Liver (tissue), 9 donors: ENCODE data around the gene SPECC1L. TPM values are rescaled to one million over a fixed set of nuclear protein-coding genes. Genes with fewer than 3 reads are reported as not detected.
"Not testable (repeated sequence)": the region's sequence is repeated elsewhere in the genome, so short reads cannot be mapped to it uniquely, and the experiment has no call there.

Source experiments
- DNase-seq: peaks from one replicate; pipeline ENCODE4 v3.0.0-alpha.2; 2017; ENCODE audit warnings: low spot score
- H3K27ac ChIP-seq, 2 donors: one replicate each; pipeline ENCODE4 v1.7.0; 2013; ENCODE audit warnings: inconsistent platforms in 2 of 2, low read length in 2 of 2, control low read depth in 1 of 2, low read depth in 1 of 2, mild to moderate bottlenecking in 1 of 2
- H3K27me3 ChIP-seq, 4 donors: one replicate each; pipeline versions ENCODE4 v1.6.1 to v1.7.0; 2013; ENCODE audit warnings: low read length in 3 of 4, inconsistent platforms in 1 of 4, mild to moderate bottlenecking in 1 of 4, moderate library complexity in 1 of 4; ENCODE audit not compliant: control insufficient read depth in 4 of 4, insufficient read depth in 4 of 4
- H3K36me3 ChIP-seq, 4 donors: one replicate each; pipeline versions ENCODE4 v1.6.1 to v1.7.0; 2013; ENCODE audit warnings: low read length in 3 of 4, mild to moderate bottlenecking in 3 of 4, low read depth in 1 of 4, moderate library complexity in 1 of 4; ENCODE audit not compliant: control insufficient read depth in 4 of 4, insufficient read depth in 3 of 4
- H3K4me1 ChIP-seq, 4 donors: one replicate each; pipeline versions ENCODE4 v1.6.1 to v1.7.0; 2013; ENCODE audit warnings: low read length in 3 of 4, mild to moderate bottlenecking in 3 of 4, moderate library complexity in 1 of 4; ENCODE audit not compliant: control insufficient read depth in 4 of 4, insufficient read depth in 4 of 4
- H3K4me3 ChIP-seq, 3 donors: one replicate each; pipeline versions ENCODE4 v1.6.1 to v1.7.0; 2013; ENCODE audit warnings: low read length in 3 of 3, control low read depth in 1 of 3, low read depth in 1 of 3, mild to moderate bottlenecking in 1 of 3
- H3K9ac ChIP-seq, 2 donors: one replicate each; pipeline ENCODE4 v1.7.0; 2013; ENCODE audit warnings: low read length in 2 of 2, mild to moderate bottlenecking in 2 of 2, moderate library complexity in 2 of 2, control low read depth in 1 of 2, low read depth in 1 of 2
- H3K9me3 ChIP-seq, 4 donors: one replicate each; pipeline versions ENCODE4 v1.6.1 to v1.7.0; 2013; ENCODE audit warnings: low read length in 3 of 4; ENCODE audit not compliant: control insufficient read depth in 4 of 4
- CTCF ChIP-seq: fragments of 150-350 bp; IDR thresholded peaks from 2 replicates; pipeline ENCODE4 v1.5.1; 2017; ENCODE audit warnings: improper control_type of control experiment, low read depth, low read length; ENCODE audit not compliant: missing input control
- EGR1 ChIP-seq, 2 donors: IDR thresholded peaks; 2 replicates each; pipeline ENCODE4 v1.6.1; 2016 to 2018; ENCODE audit warnings: antibody characterized with exemption in 2 of 2, low read depth in 2 of 2
- FOXA1 ChIP-seq: IDR thresholded peaks from 2 replicates; pipeline ENCODE4 v1.6.1; 2016; ENCODE audit warnings: antibody characterized with exemption
- FOXA2 ChIP-seq: IDR thresholded peaks from 2 replicates; pipeline ENCODE4 v1.6.1; 2016; ENCODE audit warnings: antibody characterized with exemption
- GABPA ChIP-seq, 2 donors: IDR thresholded peaks in 1 of 2; conservative IDR thresholded peaks in 1 of 2; 2 replicates each; pipeline ENCODE4 v1.6.1; 2016; ENCODE audit warnings: antibody characterized with exemption in 2 of 2, mild to moderate bottlenecking in 1 of 2, moderate library complexity in 1 of 2
- HNF4A ChIP-seq, 2 donors: conservative IDR thresholded peaks; 2 replicates each; pipeline ENCODE4 v1.6.1; 2016; ENCODE audit warnings: antibody characterized with exemption in 2 of 2, mild to moderate bottlenecking in 2 of 2
- HNF4G ChIP-seq: IDR thresholded peaks from 2 replicates; pipeline ENCODE4 v1.6.1; 2016; ENCODE audit warnings: antibody characterized with exemption
- JUND ChIP-seq, 2 donors: IDR thresholded peaks; 2 replicates each; pipeline ENCODE4 v1.6.1; 2016; ENCODE audit warnings: antibody characterized with exemption in 2 of 2
- MAX ChIP-seq: IDR thresholded peaks from 2 replicates; pipeline ENCODE4 v1.6.1; 2016; ENCODE audit warnings: antibody characterized with exemption
- NR2F2 ChIP-seq: IDR thresholded peaks from 2 replicates; pipeline ENCODE4 v1.6.1; 2016; ENCODE audit warnings: antibody characterized with exemption
- RAD21 ChIP-seq, 2 donors: IDR thresholded peaks; 2 replicates each; pipeline ENCODE4 v1.6.1; 2016; ENCODE audit warnings: antibody characterized with exemption in 2 of 2, mild to moderate bottlenecking in 2 of 2
- RXRA ChIP-seq, 2 donors: IDR thresholded peaks; 2 replicates each; pipeline ENCODE4 v1.6.1; 2017 to 2018; ENCODE audit warnings: antibody characterized with exemption in 2 of 2, mild to moderate bottlenecking in 1 of 2
- SP1 ChIP-seq: IDR thresholded peaks from 2 replicates; pipeline ENCODE4 v1.6.1; 2018; ENCODE audit warnings: antibody characterized with exemption, mild to moderate bottlenecking
- TAF1 ChIP-seq: conservative IDR thresholded peaks from 2 replicates; pipeline ENCODE4 v1.6.1; 2016; ENCODE audit warnings: antibody characterized with exemption, mild to moderate bottlenecking
- YY1 ChIP-seq: IDR thresholded peaks from 2 replicates; pipeline ENCODE4 v1.6.1; 2016; ENCODE audit warnings: antibody characterized with exemption, mild to moderate bottlenecking
- ZBTB33 ChIP-seq: IDR thresholded peaks from 2 replicates; pipeline ENCODE4 v1.6.1; 2016; ENCODE audit warnings: antibody characterized with exemption
- WGBS: extraction: QIAGEN DNeasy Blood & Tissue Kit; methylation state at CpG from one replicate; pipeline ENCODE4 v1.1.7; 2013; 5-methylcytosine and 5-hydroxymethylcytosine counted together
- polyA plus RNA-seq, 2 donors: library from polyadenylated mRNA; stranded (reverse) in 1 of 2; unstranded in 1 of 2; fragments of 200-250 nt in 1 of 2; fragments of >200 nt in 1 of 2; fragmentation: Nextera tagmentation in 1 of 2; extraction: Ambion mirVana in 1 of 2; gene quantifications; one replicate each; pipeline versions ENCODE4 v1.2.1 to v1.2.3, GENCODE V29; 2013 to 2015
- total RNA-seq, 2 donors: library from RNA; depleted of rRNA; stranded (reverse); fragments of >200 nt; gene quantifications; one replicate each; pipeline ENCODE4 v1.2.3, GENCODE V29; 2014
- TF ChIP-seq, protein P1 (sequence below): IDR thresholded peaks from 2 replicates; pipeline ENCODE4 v1.6.1; 2016; ENCODE audit warnings: antibody characterized with exemption
- TF ChIP-seq, protein P2 (sequence below): IDR thresholded peaks from 2 replicates; pipeline ENCODE4 v1.6.1; 2016; ENCODE audit warnings: antibody characterized with exemption, mild to moderate bottlenecking
- donor health status: healthy.
- donor health status: healthy.
- donor health status: healthy.
- donor health status: healthy.
- donor health status: healthy.

SPECC1L gene
- total and polyA plus RNA-seq, 4 donors = 5.4 to 22.3 (median 12.3) TPM

DNA sequence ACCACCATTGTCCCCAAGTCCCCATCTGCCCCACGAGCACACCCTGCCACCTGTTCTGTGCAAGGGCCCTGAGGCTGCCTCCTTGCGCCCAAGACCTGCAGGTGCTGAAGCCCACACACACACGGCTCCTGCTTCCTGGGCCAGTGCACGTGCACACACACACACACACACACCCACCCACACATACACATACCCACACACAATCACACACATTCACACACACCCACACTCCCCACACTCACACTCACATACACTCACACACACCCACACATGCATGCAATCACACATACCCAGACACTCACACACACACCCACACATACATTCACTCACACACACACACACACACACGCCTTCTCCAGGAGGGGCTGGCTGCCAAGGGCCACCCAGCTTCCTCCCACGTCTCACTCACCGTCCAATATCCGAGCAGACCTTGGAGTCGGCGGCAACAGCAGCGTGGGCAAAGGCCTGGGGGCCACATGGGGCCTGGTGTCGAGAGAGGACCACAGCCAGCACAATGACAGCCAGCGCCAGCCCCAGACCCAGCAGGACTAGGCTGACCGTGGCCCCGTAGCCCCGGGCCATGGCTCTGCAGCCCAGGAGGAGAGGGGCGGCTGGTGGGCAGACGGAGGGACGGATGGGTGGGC is 26.4 kb upstream of the SPECC1L start:
- TF ChIP-seq YY1 (no peak), EGR1 (IDR thresholded peaks at IDR 0.05; ENCODE audit: low read depth in 2 of 2) (no peak), RXRA (IDR thresholded peaks at IDR 0.05) (no peak), CTCF (no peak), JUND (IDR thresholded peaks at IDR 0.05) (no peak), ZBTB33 (no peak), NR2F2 (no peak), FOXA1 (no peak), HNF4G (no peak), MAX (no peak), HNF4A (conservative IDR thresholded peaks at IDR 0.05) (no peak), GABPA (IDR thresholded peaks at IDR 0.05 in 1 of 2, conservative IDR thresholded peaks at IDR 0.05 in 1 of 2) (no peak), SP1 (no peak), FOXA2 (no peak), TAF1 (no peak), RAD21 (IDR thresholded peaks at IDR 0.05) (no peak)
- TF ChIP-seq, protein P1, sequence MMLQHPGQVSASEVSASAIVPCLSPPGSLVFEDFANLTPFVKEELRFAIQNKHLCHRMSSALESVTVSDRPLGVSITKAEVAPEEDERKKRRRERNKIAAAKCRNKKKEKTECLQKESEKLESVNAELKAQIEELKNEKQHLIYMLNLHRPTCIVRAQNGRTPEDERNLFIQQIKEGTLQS = no peak
- TF ChIP-seq, protein P2, sequence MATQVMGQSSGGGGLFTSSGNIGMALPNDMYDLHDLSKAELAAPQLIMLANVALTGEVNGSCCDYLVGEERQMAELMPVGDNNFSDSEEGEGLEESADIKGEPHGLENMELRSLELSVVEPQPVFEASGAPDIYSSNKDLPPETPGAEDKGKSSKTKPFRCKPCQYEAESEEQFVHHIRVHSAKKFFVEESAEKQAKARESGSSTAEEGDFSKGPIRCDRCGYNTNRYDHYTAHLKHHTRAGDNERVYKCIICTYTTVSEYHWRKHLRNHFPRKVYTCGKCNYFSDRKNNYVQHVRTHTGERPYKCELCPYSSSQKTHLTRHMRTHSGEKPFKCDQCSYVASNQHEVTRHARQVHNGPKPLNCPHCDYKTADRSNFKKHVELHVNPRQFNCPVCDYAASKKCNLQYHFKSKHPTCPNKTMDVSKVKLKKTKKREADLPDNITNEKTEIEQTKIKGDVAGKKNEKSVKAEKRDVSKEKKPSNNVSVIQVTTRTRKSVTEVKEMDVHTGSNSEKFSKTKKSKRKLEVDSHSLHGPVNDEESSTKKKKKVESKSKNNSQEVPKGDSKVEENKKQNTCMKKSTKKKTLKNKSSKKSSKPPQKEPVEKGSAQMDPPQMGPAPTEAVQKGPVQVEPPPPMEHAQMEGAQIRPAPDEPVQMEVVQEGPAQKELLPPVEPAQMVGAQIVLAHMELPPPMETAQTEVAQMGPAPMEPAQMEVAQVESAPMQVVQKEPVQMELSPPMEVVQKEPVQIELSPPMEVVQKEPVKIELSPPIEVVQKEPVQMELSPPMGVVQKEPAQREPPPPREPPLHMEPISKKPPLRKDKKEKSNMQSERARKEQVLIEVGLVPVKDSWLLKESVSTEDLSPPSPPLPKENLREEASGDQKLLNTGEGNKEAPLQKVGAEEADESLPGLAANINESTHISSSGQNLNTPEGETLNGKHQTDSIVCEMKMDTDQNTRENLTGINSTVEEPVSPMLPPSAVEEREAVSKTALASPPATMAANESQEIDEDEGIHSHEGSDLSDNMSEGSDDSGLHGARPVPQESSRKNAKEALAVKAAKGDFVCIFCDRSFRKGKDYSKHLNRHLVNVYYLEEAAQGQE = no peak
- H3K4me3 ChIP-seq = peak overlapping the region in 1 of 3 donors; percentile 14
- H3K4me1 ChIP-seq = peaks cover 0 to 10% (median 3%) of the 10 kb centered on the region in 4 donors
- no peaks in the 10 kb centered on the region for H3K9me3 ChIP-seq
- WGBS = 79% methylated on average over 19 of the region's 19 CpGs
- DNase-seq = no peak
- H3K27me3 ChIP-seq = no peaks in the 10 kb centered on the region
- H3K36me3 ChIP-seq = no peaks in the 10 kb centered on the region
- H3K27ac ChIP-seq = peak overlapping the region; percentile 31 to 40
- H3K9ac ChIP-seq = no peak overlapping the region

- H3K9ac ChIP-seq, DNase-seq, H3K36me3 ChIP-seq, H3K27me3 ChIP-seq, H3K9me3 ChIP-seq: not testable (repeated sequence)
- 31% methylated on average over 12 of the region's 12 CpGs for WGBS
- H3K27ac ChIP-seq = peak within 1 kb of the TSS; percentile 40 to 42
- H3K4me1 ChIP-seq = peaks cover 0 to 10% (median 3%) of the 10 kb centered on the region in 4 donors
- H3K4me3 ChIP-seq = peak within 1 kb of the TSS in 1 of 3 donors; percentile 14
Measured at GRCh38 chr22:24245030-24245431, 25.6 kb upstream of the SPECC1L start, which contains the start of gene GGT5. Gene GGT5, minus strand, starts transcription at chr22:24245082. Its CDS starts 357 bp downstream, at chr22:24244725.
